ENCODE data around the gene TRIM22. TPM values are rescaled to one million over a fixed set of nuclear protein-coding genes. Genes with fewer than 3 reads are reported as not detected.

TRIM22 gene
- total RNA-seq, 1 experiment from 2014 or later, result 128 TPM

- no peak for DNase-seq (ENCODE audit: low read depth)
Observed at GRCh38 chr11:5738431-5738830, 48.8 kb downstream of the TRIM22 start.

- no peak for DNase-seq (ENCODE audit: low read depth)
Observed at GRCh38 chr11:5746614-5747013, 57.0 kb downstream of the TRIM22 start.

GRCh38 chr11:5749836-5750235 is 60.2 kb downstream of the TRIM22 start:
- DNase-seq (ENCODE audit: low read depth), result no peak

DNA sequence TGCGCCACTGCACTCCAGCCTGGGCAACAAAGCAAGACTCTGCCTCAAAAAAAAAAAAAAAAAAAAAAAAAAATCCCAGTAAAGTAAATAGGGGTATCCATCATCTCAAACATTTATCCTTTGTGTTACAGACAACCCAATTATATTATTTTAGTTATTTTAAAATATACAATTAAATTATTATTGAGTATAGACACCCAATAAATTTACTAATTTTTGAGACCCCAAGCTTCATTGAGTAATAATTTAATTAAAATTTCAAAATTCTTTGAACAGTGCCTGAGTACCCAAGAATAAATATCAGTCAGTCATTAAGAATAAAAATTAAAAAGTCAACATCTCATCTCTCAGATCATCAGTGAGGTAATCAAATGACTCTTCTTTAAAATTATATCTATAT is 64.4 kb downstream of the TRIM22 start, which contains the start of gene OR52N4:
OR52N4 (plus strand) TSS at position 301 of the 400 bp plus-strand sequence. CDS start 498 bp downstream, outside the sequence.
- no peak for DNase-seq (ENCODE audit: low read depth)

Other genes starting within 250 kb of the TRIM22 start
- gene OR51I1, start 248.3 kb upstream of the TRIM22 start, total RNA-seq (2014; rRNA removed; shearing (Covaris generic)), result not detected in 2 replicates
- gene OR51I2, start 240.5 kb upstream of the TRIM22 start, total RNA-seq (2014; rRNA removed; shearing (Covaris generic)), result not detected in 2 replicates
- not detected in 2 replicates for gene OR52D1, start 201.1 kb upstream of the TRIM22 start, total RNA-seq (2014; rRNA removed; shearing (Covaris generic))
- not detected in 2 replicates for gene UBQLN3, start 179.8 kb upstream of the TRIM22 start, total RNA-seq (2014; rRNA removed; shearing (Covaris generic))
- 0.34 TPM in 1 of 2 replicates, not detected in the other for gene UBQLNL, start 173.1 kb upstream of the TRIM22 start, total RNA-seq (2014; rRNA removed; shearing (Covaris generic))
- gene OR52H1, start 141.2 kb upstream of the TRIM22 start, total RNA-seq (2014; rRNA removed; shearing (Covaris generic)), result not detected in 2 replicates
- gene OR52B6, start 108.9 kb upstream of the TRIM22 start, total RNA-seq (2014; rRNA removed; shearing (Covaris generic)), result not detected in 2 replicates
- gene TRIM6, start 93.2 kb upstream of the TRIM22 start, total RNA-seq (2014; rRNA removed; shearing (Covaris generic)), result 9.6 and 24.7 TPM in 2 replicates
- gene TRIM34, start 64.8 kb upstream of the TRIM22 start, total RNA-seq (2014; rRNA removed; shearing (Covaris generic)), result 13.2 and 22.2 TPM in 2 replicates
- 71.1 and 92.8 TPM in 2 replicates for gene TRIM5, start 4.7 kb upstream of the TRIM22 start, total RNA-seq (2014; rRNA removed; shearing (Covaris generic))
- gene OR56B1, start 46.7 kb downstream of the TRIM22 start, total RNA-seq (2014; rRNA removed; shearing (Covaris generic)), result not detected in 2 replicates
- not detected in 2 replicates for gene OR52N4, start 64.5 kb downstream of the TRIM22 start, total RNA-seq (2014; rRNA removed; shearing (Covaris generic))
- gene OR52N5, start 93.6 kb downstream of the TRIM22 start, total RNA-seq (2014; rRNA removed; shearing (Covaris generic)), result not detected in 2 replicates
- not detected in 2 replicates for gene OR52N1, start 101.5 kb downstream of the TRIM22 start, total RNA-seq (2014; rRNA removed; shearing (Covaris generic))
- gene OR52N2, start 119.1 kb downstream of the TRIM22 start, total RNA-seq (2014; rRNA removed; shearing (Covaris generic)), result 0.12 TPM in 1 of 2 replicates, not detected in the other
- not detected in 2 replicates for gene OR52E6, start 152.1 kb downstream of the TRIM22 start, total RNA-seq (2014; rRNA removed; shearing (Covaris generic))
- gene OR52E8, start 167.9 kb downstream of the TRIM22 start, total RNA-seq (2014; rRNA removed; shearing (Covaris generic)), result not detected in 2 replicates
- not detected in 2 replicates for gene OR52E4, start 190.8 kb downstream of the TRIM22 start, total RNA-seq (2014; rRNA removed; shearing (Covaris generic))
- gene OR52E5, start 203.4 kb downstream of the TRIM22 start, total RNA-seq (2014; rRNA removed; shearing (Covaris generic)), result not detected in 2 replicates